ENCODE results near the gene GNAZ. TPM values are rescaled to one million over a fixed set of nuclear protein-coding genes. Genes with fewer than 3 reads are reported as not detected.

Gene GNAZ
- total RNA-seq, 2 experiments from 2014 or later, result 1.1 to 1.8 TPM

GRCh38 chr22:23113847-23114720, 43.8 kb downstream of the GNAZ start:
- H3K27ac Mint-ChIP-seq, result no peak overlapping the region
- intact Hi-C loops (cut with micrococcal nuclease), result no loop called here

GRCh38 chr22:23114721-23115020, 44.4 kb downstream of the GNAZ start:
- Mint-ChIP-seq H3K9me3 (no peaks in the 10 kb centered on the region), H3K4me1 (ENCODE audit: low read depth) (peaks cover 7% of the 10 kb centered on the region), H3K27me3 (ENCODE audit: low read depth) (no peaks in the 10 kb centered on the region), H3K27ac (no peak overlapping the region), H3K36me3 (ENCODE audit: low read depth) (peaks cover 2% of the 10 kb centered on the region), H3K4me3 (no peak overlapping the region)
- intact Hi-C loops (cut with micrococcal nuclease), result no loop called here
- CTCF ChIA-PET, result interaction anchor here (1.8 kb wide), 1 partner anchor 9 kb away, joined by 5 read pairs; no protein-coding TSS in a partner anchor
- DNase-seq, result no peak

More at GRCh38 chr22:23113847-23114720, 43.8 kb downstream of the GNAZ start:
- no peaks in the 10 kb centered on the region for H3K27me3 Mint-ChIP-seq (ENCODE audit: low read depth)
- H3K36me3 Mint-ChIP-seq (ENCODE audit: low read depth), result no peaks in the 10 kb centered on the region
- peaks cover under 1% of the 10 kb centered on the region for H3K4me1 Mint-ChIP-seq (ENCODE audit: low read depth)
- CTCF ChIA-PET, result interaction anchor here (1.2 to 1.8 kb wide), 3 partner anchors 10 to 160 kb away, joined by 4 to 5 read pairs (median 4); no protein-coding TSS in a partner anchor
- DNase-seq, result no peak
- no peak overlapping the region for H3K4me3 Mint-ChIP-seq
- H3K9me3 Mint-ChIP-seq, result no peaks in the 10 kb centered on the region

GRCh38 chr22:23115369-23115768, 45.0 kb downstream of the GNAZ start:
- no peaks in the 10 kb centered on the region for H3K27me3 Mint-ChIP-seq (ENCODE audit: low read depth)
- intact Hi-C loops (cut with micrococcal nuclease), result no loop called here
- DNase-seq, result no peak
- H3K4me1 Mint-ChIP-seq (ENCODE audit: low read depth), result peaks cover 11% of the 10 kb centered on the region
- no peak overlapping the region for H3K27ac Mint-ChIP-seq
- H3K4me3 Mint-ChIP-seq, result no peak overlapping the region
- no peaks in the 10 kb centered on the region for H3K9me3 Mint-ChIP-seq
- peaks cover 3% of the 10 kb centered on the region for H3K36me3 Mint-ChIP-seq (ENCODE audit: low read depth)
- CTCF ChIA-PET, result no interaction called here

GRCh38 chr22:23115825-23116494, 45.6 kb downstream of the GNAZ start:
- no peak overlapping the region for H3K4me3 Mint-ChIP-seq
- no peak for DNase-seq
- CTCF ChIA-PET, result interaction anchor here (0.8 kb wide), 1 partner anchor 21 kb away, joined by 3 read pairs; no protein-coding TSS in a partner anchor
- H3K36me3 Mint-ChIP-seq (ENCODE audit: low read depth), result peaks cover 3% of the 10 kb centered on the region
- H3K9me3 Mint-ChIP-seq, result no peaks in the 10 kb centered on the region
- no peak overlapping the region for H3K27ac Mint-ChIP-seq
- H3K4me1 Mint-ChIP-seq (ENCODE audit: low read depth), result peaks cover 14% of the 10 kb centered on the region
- H3K27me3 Mint-ChIP-seq (ENCODE audit: low read depth), result no peaks in the 10 kb centered on the region
- intact Hi-C loops (cut with micrococcal nuclease), result no loop called here

- peaks cover 3% of the 10 kb centered on the region for H3K36me3 Mint-ChIP-seq (ENCODE audit: low read depth)
- CTCF ChIA-PET, result interaction anchor here (0.8 kb wide), 1 partner anchor 21 kb away, joined by 3 read pairs; no protein-coding TSS in a partner anchor
- no peaks in the 10 kb centered on the region for H3K9me3 Mint-ChIP-seq
- no peak overlapping the region for H3K27ac Mint-ChIP-seq
- intact Hi-C loops (cut with micrococcal nuclease), result no loop called here
- no peak overlapping the region for H3K4me3 Mint-ChIP-seq
- DNase-seq, result no peak
- H3K27me3 Mint-ChIP-seq (ENCODE audit: low read depth), result no peaks in the 10 kb centered on the region
- H3K4me1 Mint-ChIP-seq (ENCODE audit: low read depth), result peaks cover 14% of the 10 kb centered on the region
Measured at GRCh38 chr22:23116506-23117263, 46.4 kb downstream of the GNAZ start.

- intact Hi-C loops (cut with micrococcal nuclease), result no loop called here
- no peak overlapping the region for H3K27ac Mint-ChIP-seq
- no peak overlapping the region for H3K4me3 Mint-ChIP-seq
- peaks cover 3% of the 10 kb centered on the region for H3K36me3 Mint-ChIP-seq (ENCODE audit: low read depth)
- no peak for DNase-seq
- no peaks in the 10 kb centered on the region for H3K9me3 Mint-ChIP-seq
- peaks cover 14% of the 10 kb centered on the region for H3K4me1 Mint-ChIP-seq (ENCODE audit: low read depth)
- no peaks in the 10 kb centered on the region for H3K27me3 Mint-ChIP-seq (ENCODE audit: low read depth)
- CTCF ChIA-PET, result no interaction called here
Measured at GRCh38 chr22:23117275-23117674, 47.0 kb downstream of the GNAZ start.

GRCh38 chr22:23117891-23118646, 47.8 kb downstream of the GNAZ start:
- Mint-ChIP-seq H3K4me1 (ENCODE audit: low read depth) (peaks cover 14% of the 10 kb centered on the region), H3K4me3 (no peak overlapping the region), H3K9me3 (no peaks in the 10 kb centered on the region), H3K27me3 (ENCODE audit: low read depth) (no peaks in the 10 kb centered on the region), H3K27ac (no peak overlapping the region), H3K36me3 (ENCODE audit: low read depth) (peaks cover 3% of the 10 kb centered on the region)
- intact Hi-C loops (cut with micrococcal nuclease), result loop anchor here (2.0 kb wide), 1 partner anchor 25 kb away; no protein-coding TSS in a partner anchor
- CTCF ChIA-PET, result interaction anchor here (3.2 kb wide), 1 partner anchor 159 kb away, joined by 25 read pairs; no protein-coding TSS in a partner anchor
- DNase-seq, result no peak

GRCh38 chr22:23118647-23119493, 48.6 kb downstream of the GNAZ start:
- Mint-ChIP-seq H3K4me3 (peak overlapping the region; percentile 71), H3K4me1 (ENCODE audit: low read depth) (peaks cover 14% of the 10 kb centered on the region), H3K27ac (peak overlapping the region; percentile 86), H3K36me3 (ENCODE audit: low read depth) (peaks cover 3% of the 10 kb centered on the region), H3K27me3 (ENCODE audit: low read depth) (no peaks in the 10 kb centered on the region), H3K9me3 (no peaks in the 10 kb centered on the region)
- intact Hi-C loops (cut with micrococcal nuclease), result loop anchor here (2.0 kb wide), 1 partner anchor 24 kb away; no protein-coding TSS in a partner anchor
- CTCF ChIA-PET, result interaction anchor here (0.7 to 3.2 kb wide), 5 partner anchors 9 to 159 kb away, joined by 3 to 25 read pairs (median 6); no protein-coding TSS in a partner anchor
- peak; percentile 13 for DNase-seq

- H3K27ac Mint-ChIP-seq, result peak overlapping the region; percentile 86
- DNase-seq, result peak; percentile 84
- no peaks in the 10 kb centered on the region for H3K27me3 Mint-ChIP-seq (ENCODE audit: low read depth)
- H3K36me3 Mint-ChIP-seq (ENCODE audit: low read depth), result peaks cover 3% of the 10 kb centered on the region
- peaks cover 14% of the 10 kb centered on the region for H3K4me1 Mint-ChIP-seq (ENCODE audit: low read depth)
- intact Hi-C loops (cut with micrococcal nuclease), result loop anchor here (2.0 kb wide), 1 partner anchor 23 kb away; no protein-coding TSS in a partner anchor
- no peaks in the 10 kb centered on the region for H3K9me3 Mint-ChIP-seq
- CTCF ChIA-PET, result interaction anchor here (0.5 to 3.2 kb wide), 8 partner anchors 9 to 160 kb away, joined by 3 to 25 read pairs (median 4); no protein-coding TSS in a partner anchor
- peak overlapping the region; percentile 71 for H3K4me3 Mint-ChIP-seq
Measured at GRCh38 chr22:23119494-23120414, 49.4 kb downstream of the GNAZ start.

- no peak overlapping the region for H3K27ac Mint-ChIP-seq
Measured at GRCh38 chr22:23120415-23120899, 50.1 kb downstream of the GNAZ start.

More at GRCh38 chr22:23120415-23120899, 50.1 kb downstream of the GNAZ start:
- intact Hi-C loops (cut with micrococcal nuclease), result no loop called here
- no peak overlapping the region for H3K4me3 Mint-ChIP-seq
- H3K4me1 Mint-ChIP-seq (ENCODE audit: low read depth), result peaks cover 14% of the 10 kb centered on the region
- no peaks in the 10 kb centered on the region for H3K9me3 Mint-ChIP-seq
- no peak for DNase-seq
- peaks cover 3% of the 10 kb centered on the region for H3K36me3 Mint-ChIP-seq (ENCODE audit: low read depth)
- CTCF ChIA-PET, result interaction anchor here (0.6 to 3.2 kb wide), 5 partner anchors 12 to 540 kb away, joined by 3 to 25 read pairs (median 6); no protein-coding TSS in a partner anchor
- H3K27me3 Mint-ChIP-seq (ENCODE audit: low read depth), result no peaks in the 10 kb centered on the region

Measured in activated naive CD4-positive, alpha-beta T cell treated with anti-CD3 and anti-CD28 coated beads for 36 hours (primary cell).